Measurements from ENCODE around the gene BRF1.
A peak's percentile ranks its signal among the peaks of the same experiment; 100 is the strongest.
"Not testable (repeated sequence)": the region's sequence is repeated elsewhere in the genome, so short reads cannot be mapped to it uniquely, and the experiment has no call there.

BRF1 gene, protein sequence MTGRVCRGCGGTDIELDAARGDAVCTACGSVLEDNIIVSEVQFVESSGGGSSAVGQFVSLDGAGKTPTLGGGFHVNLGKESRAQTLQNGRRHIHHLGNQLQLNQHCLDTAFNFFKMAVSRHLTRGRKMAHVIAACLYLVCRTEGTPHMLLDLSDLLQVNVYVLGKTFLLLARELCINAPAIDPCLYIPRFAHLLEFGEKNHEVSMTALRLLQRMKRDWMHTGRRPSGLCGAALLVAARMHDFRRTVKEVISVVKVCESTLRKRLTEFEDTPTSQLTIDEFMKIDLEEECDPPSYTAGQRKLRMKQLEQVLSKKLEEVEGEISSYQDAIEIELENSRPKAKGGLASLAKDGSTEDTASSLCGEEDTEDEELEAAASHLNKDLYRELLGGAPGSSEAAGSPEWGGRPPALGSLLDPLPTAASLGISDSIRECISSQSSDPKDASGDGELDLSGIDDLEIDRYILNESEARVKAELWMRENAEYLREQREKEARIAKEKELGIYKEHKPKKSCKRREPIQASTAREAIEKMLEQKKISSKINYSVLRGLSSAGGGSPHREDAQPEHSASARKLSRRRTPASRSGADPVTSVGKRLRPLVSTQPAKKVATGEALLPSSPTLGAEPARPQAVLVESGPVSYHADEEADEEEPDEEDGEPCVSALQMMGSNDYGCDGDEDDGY

DNA sequence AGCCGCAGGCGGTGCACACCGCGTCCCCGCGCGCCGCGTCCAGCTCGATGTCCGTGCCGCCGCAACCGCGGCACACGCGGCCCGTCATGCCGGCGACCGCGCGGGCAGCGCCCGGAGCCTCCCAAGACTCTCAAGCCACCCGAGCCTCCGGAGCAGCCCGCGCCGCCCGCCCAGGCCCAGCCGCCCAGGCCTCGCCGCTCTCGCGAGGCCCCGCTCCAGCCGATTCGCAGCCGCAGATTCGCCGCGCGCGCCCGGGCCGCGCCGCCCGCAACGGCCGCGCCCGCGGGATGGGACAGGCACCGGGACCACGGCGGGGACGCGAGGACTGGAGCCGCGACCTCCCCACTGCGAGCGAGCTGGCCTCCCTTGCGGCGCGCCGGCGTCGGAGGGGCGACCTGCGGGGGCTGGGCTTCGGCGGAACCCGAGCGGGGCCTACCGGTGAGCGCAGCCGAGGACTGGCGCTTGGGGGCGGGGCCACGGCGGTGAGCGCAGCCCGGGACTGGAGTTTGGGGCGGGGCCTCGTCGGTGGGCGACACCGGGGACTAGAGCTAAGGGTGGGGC, at the start of gene BRF1:
BRF1 (minus strand) TSS at position 460 of the 561 bp plus-strand sequence; CDS start at position 88, 372 bp downstream.
- DNase-seq (ENCODE audit: low spot score), result peak; percentile 96

DNA sequence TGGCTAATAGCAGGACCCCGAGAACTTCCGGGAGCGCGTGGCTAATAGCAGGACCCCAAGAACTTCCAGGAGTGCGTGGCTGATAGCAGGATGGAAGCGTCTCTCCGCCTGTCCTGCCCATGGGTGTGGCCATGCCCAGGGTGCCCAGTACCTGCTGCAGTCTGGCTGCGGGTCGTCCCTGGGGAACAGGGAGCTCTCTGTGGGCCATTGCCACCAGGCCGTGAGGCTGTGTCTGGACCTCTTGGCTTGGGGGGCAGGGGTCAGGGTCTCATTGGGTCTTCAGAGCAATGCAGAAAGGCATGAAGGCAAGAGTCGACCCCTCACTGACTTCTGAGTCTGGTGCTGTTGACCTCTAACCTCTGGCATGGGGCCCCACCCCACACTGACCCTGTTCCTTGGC, 49.2 kb upstream of the BRF1 start:
- DNase-seq (ENCODE audit: low spot score), result no peak

DNA sequence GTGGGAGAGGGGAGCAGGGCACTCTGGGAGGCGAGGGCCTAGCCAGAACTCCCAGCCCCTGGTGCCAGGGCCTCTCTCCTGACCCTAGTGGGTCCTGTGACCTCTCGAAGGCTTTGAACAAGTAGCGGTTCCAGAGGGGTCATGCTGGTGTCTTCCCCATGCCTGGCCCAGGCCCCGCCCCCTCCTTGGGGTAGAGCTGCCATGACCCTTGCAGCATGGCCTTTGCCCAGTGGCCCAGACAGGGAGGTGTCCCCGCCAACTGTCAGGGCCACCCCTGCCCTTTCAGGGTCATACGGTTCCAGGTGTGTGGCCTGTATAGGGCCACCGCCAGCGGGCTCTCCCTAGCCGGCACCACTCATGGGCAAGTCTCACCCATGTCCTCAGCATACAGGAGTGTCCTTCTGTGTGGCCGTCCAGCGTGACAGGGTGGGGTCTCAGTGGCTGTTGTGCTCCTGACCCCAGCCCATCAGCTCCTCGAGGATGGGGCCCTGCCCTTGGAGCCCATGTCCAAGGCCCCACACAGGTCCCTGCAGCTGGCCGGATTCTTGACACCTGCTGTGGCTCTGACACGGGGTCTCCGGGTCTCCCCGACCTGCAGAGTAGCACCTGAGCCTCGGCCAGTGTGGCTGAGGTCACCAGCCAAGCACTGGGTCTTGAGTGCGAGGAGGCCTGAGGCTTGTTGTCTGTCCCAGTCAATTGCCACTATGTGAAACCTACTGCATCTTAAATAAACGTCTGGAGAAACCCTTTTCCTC, 48.3 kb upstream of the BRF1 start:
- DNase-seq (ENCODE audit: low spot score), result no peak

DNA sequence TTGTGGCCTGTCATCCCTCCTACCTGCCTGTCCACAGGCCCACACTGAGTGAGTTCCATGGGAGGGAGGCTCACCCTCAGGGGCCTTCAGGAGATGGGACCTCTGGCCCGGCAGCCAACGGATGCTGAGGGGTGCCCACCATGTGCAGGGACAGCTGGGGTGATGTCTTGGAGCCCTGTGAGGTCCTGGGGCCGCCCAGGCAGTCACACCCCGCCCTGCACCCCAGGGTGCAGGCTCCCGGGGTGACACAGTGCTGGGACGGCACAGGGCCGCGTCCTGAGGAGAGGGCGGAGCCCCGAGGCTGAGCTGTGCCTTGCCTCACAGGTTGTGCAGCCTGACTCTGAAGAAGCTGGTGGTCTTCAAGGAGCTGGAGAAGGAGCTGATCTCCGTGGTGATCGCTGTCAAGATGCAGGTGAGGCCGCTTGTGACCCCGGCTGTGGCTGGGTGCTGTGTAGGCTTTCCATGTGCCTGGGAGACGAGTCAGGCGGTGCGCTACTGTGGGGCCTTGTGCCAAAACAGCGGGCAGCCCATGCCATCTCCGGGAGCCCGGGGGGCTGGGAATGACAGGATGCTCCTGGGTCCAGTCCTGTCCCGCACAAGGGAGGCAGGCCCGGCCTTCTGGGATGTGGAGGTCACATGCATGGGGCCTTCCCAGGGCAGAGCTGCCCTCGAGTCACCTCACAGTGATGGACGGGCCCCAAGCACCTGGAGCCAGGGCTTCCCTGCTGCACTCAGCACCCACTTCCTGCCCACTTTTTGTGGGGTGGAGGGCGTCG, 47.6 kb upstream of the BRF1 start:
- no peak for DNase-seq (ENCODE audit: low spot score)

DNA sequence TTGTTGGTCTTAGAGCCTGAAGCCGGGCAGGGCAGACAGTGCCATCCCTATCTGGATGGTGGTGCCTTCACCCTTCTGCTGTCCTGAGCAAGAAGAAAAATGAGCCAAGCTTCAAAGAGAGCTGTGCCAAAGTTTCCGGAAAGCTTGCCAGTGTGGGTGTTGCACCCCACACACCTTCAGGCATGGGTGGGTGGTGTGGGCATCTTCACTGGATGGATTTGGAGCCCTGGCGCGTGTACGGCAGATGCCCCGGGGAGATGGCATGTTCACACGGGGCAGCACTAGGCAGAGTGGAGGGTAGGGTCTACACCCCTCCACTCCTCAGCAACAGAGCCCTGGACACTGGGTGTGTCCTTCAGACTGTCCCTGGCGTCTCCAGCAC, 46.8 kb upstream of the BRF1 start:
- no peak for DNase-seq (ENCODE audit: low spot score)

DNA sequence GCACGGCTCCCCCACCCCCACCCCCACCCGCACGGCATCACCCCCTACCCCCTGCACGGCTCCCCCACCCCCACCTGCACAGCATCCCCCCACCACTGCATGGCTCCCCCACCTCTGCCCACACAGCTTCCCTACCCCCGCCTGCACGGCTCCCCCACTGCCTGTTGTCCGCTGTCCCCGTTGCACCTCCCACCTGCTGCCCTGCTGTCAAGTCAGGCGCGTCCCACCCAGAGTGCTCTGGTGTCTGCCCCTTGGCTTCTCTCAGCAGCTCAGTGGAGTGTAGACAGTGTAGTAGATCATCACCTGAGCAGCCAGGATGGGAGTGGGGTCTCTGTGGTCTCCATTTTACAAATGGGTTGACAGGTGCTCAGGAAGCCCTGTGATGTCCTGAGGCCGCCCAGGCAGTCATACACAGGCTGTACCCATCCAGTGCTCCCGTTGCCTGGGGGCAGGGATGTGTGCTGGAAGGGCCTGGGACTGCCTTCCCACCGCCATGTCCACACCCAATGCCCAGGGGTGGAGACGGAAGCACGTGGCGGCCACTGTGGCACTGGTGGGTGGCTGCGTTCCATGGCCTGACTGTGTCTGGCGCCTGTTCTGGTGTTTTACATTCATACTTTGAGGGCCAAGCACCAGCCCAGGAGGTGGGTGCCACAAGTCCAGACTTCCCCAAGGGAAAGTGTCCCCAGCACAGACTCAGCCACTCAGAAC, 46.2 kb upstream of the BRF1 start:
- no peak for DNase-seq (ENCODE audit: low spot score)

DNA sequence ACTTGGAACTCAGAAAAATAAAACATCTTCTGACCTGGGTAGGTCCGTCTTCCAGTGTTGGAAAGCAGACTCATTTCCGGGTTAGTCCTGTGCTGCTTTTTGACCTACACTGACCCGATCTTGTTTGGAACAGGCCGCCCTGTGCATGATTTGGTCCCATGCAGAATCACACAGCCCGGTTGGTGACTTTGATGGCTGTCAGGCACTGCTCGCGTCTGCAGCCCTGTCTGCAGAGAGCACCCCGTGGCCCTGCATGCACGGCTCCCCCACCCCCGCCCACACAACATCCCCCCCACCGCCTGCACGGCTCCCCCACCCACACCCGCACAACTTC, 45.4 kb upstream of the BRF1 start:
- DNase-seq (ENCODE audit: low spot score), result no peak

DNA sequence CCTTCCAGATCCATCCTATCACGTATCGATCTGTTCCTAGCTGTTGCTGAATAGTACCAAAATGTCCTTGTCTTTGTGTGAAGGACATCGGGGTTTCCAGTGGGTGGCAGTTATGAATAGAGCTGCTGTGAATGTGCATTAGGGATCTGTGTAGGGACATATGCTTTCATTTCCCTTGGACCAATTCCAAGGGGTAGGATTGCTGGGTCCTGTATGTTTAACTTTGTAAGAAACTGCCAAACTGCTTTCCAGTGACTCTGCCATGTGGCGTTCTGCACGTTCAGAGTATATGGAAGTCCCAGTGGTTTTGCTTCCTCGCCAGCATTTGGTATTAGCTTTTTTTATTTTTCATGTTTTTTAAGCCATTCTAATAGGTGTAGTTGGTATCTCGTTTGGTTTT, 42.4 kb upstream of the BRF1 start:
- no peak for DNase-seq (ENCODE audit: low spot score)

DNA sequence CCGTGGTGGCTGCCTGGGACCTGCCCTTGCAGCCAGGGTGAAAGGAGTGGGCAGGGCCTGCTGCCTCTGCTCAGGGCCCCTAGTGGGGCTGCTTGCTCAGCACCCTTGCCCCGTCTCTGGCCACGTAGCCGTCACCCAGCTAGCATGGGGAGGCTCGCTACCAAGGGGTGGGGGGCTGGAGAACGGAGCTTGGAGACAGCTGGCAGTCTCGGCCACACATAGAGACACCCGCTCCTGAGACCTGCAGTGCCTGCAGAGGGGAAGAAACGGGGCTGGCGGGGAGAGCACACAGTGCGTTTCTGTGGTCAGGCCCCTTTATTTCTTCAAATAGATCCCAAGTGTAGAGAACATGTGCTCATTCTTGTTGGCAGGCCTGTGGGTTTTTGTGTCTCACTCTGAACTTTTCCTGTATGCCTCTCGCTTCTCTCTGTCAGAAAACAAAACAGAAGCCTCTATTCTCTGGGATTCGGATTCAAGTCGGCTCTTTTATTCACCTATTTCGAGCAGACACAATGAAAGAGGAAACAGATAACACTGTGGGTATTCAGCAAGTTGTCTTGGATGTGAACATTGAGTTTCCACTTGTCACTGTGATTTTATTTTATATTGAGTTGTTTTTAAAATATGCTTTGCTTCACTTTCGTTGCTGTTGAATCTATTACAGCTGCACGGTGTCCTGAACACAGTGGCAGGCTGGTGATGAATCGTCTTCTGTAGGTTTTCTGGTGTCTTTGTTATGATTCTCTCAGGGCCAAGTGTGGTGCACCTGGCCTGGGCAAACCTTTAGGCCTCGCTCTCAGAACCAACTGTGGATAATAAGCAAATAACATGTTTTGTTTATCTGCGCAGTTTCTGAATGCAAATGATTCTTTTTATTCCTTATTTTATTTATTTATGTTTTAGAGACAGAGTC, 40.3 kb upstream of the BRF1 start:
- DNase-seq (ENCODE audit: low spot score), result no peak

DNA sequence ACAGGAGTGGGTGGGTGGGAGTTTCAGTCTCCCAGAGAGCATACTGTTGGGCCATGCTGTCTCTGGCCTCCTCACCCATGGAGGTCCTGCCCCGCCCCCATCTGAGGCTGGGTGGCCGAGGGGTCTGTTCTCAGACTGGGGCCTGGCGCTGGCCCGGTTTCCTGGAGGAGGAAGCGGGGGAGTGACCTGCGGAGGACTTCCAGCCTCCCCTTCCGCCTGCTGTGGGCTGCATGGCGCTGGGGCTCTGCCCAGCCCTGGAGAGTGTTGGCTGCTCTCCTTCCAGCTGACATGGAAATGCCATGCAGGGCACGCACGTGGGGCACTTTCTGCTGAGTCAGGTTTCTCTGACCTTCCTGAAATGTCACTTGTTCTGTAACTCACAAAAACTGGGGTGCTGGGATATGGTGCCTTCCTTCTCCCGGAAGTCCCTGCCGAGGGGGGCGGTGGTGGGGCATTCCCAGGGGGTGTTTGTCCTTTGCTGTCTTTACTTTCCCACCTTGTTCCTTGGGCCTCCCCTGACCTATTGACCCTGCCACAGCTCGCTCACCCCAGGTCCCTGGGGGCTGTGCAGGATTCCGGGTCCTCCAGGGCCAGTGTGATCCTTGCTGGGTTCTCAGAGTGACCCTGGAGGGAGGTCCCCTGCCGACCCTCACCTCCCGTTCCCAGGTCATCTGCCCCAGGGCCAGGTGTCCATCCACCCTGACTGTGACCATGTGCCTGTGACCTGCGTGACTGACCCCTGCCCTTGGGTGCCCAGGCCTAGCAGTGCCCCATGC, 37.4 kb upstream of the BRF1 start:
- DNase-seq (ENCODE audit: low spot score), result no peak

DNA sequence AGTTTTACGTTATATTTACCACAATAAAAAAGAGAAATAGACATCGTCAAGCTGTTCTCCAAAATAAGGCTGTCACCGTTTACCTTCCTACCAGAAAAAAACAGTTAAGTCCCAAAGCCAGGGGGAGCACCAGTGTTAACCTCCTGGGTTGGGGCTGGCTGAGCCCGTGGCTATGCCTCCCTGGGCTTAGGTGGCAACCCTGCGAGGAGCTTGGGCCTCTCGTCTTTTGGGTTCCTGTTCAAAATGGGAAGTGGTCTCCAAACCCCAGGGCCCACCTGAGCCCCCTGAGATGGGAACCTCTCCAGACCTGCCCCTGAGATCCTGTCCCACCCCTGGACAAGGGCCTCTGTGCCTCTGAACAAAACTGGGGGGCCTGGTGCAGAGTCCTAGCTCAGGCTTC, 36.6 kb upstream of the BRF1 start:
- no peak for DNase-seq (ENCODE audit: low spot score)

DNA sequence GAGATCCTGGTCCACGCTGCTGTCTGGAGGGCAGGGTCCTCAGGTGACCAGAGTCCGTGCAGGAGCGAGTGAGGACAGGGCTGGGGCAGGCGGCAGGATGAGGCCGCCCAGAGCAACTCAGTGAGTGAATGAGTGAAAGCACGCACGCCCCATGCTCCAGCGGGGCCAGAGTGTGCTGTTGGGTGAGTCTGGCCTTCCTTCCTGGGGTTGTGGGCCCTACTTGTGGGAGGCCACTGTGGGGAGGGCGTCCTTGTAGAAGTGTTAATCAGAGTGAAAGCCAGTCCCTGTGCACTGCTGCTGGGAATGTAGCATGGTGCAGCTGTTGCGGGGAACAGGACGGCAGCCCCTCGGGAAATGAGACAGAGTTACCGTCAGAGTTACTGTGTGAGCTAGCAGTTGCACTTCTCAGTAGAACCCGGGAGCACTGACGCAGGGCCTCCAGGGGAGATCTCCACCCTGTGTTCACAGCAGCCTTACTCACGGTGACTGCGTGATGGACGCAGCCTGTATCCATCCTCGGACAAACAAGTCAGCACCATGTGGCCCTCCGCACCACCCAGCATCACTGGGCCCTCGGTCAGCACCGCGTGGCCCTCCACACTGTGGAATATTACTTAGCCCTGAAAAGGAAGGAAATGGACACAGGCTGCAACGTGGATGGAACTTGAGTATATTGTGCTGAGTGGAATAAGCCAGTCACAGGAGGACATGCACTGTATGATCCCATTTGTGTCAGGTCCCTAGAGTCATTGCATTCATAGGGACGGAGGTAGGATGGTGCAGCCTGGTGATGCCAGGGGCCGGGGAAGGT, 35.9 kb upstream of the BRF1 start:
- no peak for DNase-seq (ENCODE audit: low spot score)

DNA sequence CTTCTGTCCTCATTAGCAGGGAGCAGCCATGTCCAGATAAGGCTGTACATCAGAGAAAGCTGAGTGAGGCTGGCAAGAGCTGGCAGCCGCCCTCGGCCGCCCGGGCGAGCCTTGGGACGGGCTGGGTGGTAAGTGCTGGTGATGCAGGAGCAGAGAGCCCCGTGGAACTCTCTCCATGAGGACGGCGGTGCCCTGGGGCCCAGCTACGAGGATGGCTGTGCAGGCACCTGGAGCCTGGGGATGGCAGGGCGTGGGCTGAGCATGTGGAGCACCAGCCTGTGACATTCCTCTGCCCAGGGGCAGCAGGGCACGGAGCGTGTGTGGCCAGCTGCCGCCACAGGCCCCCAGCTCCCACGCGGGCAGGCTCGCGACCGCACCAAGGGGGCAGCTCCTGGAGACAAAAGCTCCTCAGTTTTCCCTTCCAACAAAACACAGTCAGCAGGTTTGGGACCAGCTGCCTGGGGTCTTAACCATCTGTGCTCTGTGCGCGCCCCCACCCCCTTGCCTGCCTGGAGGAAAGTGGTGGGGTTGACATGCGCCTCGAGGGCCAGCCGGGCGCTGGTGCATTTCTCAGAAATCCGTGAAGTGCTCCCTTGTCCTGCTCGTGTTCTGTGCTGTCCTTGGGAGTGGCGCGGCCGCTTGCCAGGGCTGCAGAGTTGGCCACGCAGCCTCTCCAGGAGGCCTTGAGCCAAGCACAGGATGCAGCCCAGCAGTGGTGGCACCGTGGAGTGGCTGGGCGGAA, 35.1 kb upstream of the BRF1 start:
- no peak for DNase-seq (ENCODE audit: low spot score)

DNA sequence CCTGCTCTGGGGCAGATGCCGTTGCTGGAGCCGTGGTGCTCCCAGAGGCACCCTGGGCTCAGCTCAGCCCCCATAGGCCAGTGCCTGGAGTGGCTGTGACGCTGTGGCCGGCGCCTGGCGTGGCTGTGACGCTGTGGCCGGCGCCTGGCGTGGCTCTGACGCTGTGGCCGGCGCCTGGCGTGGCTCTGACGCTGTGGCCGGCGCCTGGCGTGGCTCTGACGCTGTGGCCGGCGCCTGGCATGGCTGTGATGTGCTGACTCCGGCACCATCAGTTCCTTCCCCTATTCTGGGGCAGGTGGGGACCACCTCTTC, 34.4 kb upstream of the BRF1 start:
- not testable (repeated sequence) for DNase-seq (ENCODE audit: low spot score)

DNA sequence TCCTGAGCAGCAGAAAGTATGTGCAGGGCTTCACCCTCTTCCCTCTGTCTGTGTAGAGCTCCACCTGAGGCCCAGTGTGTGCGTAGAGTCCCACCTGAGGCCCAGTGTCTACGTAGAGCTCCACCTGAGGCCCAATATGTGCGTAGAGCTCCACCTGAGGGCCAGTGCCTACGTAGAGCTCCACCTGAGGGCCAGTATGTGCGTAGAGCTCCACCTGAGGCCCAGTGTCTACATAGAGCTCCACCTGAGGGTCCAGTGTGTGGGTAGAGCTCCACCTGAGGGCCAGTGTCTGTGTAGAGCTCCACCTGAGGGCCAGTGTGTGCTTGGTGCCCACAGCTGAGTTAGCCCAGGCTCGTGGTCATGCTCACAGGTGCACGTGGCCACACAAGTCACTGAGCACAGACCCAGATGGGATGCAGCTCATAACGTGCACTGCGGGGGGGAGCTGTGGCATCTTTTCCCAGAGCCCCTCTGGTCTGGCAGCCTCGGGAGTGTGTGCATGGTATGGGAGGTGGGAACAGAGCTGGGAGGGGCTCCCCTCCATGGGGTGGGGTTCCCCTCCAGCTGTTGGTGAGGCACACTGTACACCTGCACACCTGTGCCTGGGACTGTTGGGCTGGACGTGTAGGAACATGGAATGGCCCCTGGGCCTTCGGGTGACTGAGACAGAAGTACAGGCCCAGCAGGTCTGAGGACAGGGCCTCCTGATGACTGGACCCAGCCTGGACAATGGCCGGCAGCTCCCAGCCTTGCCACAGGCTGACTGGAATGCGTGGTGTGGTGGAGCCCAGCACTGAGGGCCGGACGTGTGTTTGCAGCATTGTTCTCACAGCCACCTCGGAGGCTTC, 33.8 kb upstream of the BRF1 start:
- DNase-seq (ENCODE audit: low spot score), result no peak

DNA sequence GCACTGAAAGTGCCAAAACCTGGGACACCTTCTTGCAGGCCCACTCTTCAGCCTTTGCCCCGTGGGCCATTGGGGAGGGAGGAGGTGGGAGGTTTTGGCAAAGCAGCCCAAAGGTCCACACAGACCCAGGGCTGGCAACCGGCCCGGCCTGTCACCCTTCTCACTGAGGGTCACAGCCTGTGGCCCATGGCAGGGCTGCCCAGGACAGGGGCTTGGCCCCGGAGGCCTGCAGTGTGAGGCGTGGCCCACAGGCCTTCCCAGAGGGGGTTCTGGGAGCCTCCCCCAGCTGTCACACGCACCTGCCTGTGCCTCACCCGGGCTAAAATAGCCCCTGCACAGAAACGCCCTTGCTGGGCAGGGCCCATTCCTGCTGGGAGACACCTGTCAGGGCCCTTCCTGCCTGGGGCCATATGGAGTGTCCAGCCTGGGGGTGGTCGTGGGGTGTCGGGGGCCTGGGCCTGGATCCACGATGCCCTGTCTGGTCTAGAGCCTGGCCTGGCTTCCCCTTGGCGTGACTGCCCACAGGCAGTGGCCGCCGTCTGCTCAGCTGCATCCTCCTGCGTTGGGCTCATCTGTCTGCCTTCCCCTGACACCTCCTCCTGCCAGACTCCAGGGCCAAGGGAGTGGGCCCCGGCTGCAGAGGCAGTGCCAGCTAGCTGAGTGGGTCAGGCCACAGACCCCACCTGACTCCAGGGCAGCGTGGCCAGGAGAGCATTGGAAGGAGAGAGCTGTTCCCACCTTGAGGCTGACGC, 33.0 kb upstream of the BRF1 start:
- no peak for DNase-seq (ENCODE audit: low spot score)
